Right atrium auricular region (tissue), 2 donors: ENCODE data around the gene CHTF18. TPM values are rescaled to one million over a fixed set of nuclear protein-coding genes. Genes with fewer than 3 reads are reported as not detected.

Experiments used
- DNase-seq: peaks from one replicate; pipeline ENCODE4 v3.0.0-alpha.2; 2019; ENCODE audit warnings: low spot score
- H3K27ac ChIP-seq, 2 donors: fragments of 200-600 bp; sonication (generic); 1 replicate in 1 of 2; 2 replicates in 1 of 2; pipeline ENCODE4 v1.5.1; 2016 to 2019
- H3K27me3 ChIP-seq, 2 donors: fragments of 200-600 bp; sonication (generic); one replicate each; pipeline versions ENCODE4 v1.5.1 to v1.6.0; 2017 to 2019
- H3K36me3 ChIP-seq: fragments of 200-600 bp; sonication (generic); one replicate; pipeline ENCODE4 v1.5.1; 2016
- H3K4me1 ChIP-seq, 2 donors: fragments of 200-600 bp; sonication (generic); one replicate each; pipeline versions ENCODE4 v1.5.1 to v1.6.0; 2017 to 2019
- H3K4me3 ChIP-seq, 2 donors: fragments of 200-600 bp; sonication (generic); 1 replicate in 1 of 2; 2 replicates in 1 of 2; pipeline ENCODE4 v1.5.1; 2017 to 2019; ENCODE audit warnings: mild to moderate bottlenecking in 1 of 2, moderate library complexity in 1 of 2
- H3K9me3 ChIP-seq, 2 donors: fragments of 200-600 bp; sonication (generic); one replicate each; pipeline ENCODE4 v1.5.1; 2019
- CTCF ChIP-seq, 2 donors: fragments of 200-600 bp; sonication (generic); IDR thresholded peaks; one replicate each; pipeline ENCODE4 v1.5.1; 2019; ENCODE audit warnings: antibody characterized with exemption in 2 of 2
- total RNA-seq, 2 donors: library from RNA; depleted of rRNA; stranded (reverse); fragments of >200 nt; gene quantifications; one replicate each; pipeline ENCODE4 v1.1.0, GENCODE V29; 2016

CHTF18 gene
- total RNA-seq, 2 donors from 2014 or later: 1.8 to 2.3 TPM

GRCh38 chr16:799111-799947 is 10.9 kb downstream of the CHTF18 start:
- H3K36me3 ChIP-seq: no peaks in the 10 kb centered on the region
- TF ChIP-seq CTCF (IDR thresholded peaks at IDR 0.05): no peak
- H3K27me3 ChIP-seq: peaks cover 4 to 21% of the 10 kb centered on the region in 2 donors
- no peak overlapping the region for H3K27ac ChIP-seq
- H3K4me3 ChIP-seq: no peak overlapping the region
- DNase-seq: no peak
- H3K4me1 ChIP-seq: no peaks in the 10 kb centered on the region
- H3K9me3 ChIP-seq: no peaks in the 10 kb centered on the region

GRCh38 chr16:799948-800833 is 11.8 kb downstream of the CHTF18 start, which contains the start of gene GNG13:
TSS of gene GNG13 (minus strand) at chr16:800734. CDS start at chr16:799077, 1,657 bp downstream.
- Histone ChIP-seq H3K9me3 (no peaks in the 10 kb centered on the region), H3K4me3 (no peak within 1 kb of the TSS), H3K4me1 (no peaks in the 10 kb centered on the region), H3K36me3 (no peaks in the 10 kb centered on the region), H3K27me3 (peaks cover 4 to 21% of the 10 kb centered on the region in 2 donors), H3K27ac (no peak within 1 kb of the TSS)
- no peak for DNase-seq
- no peak for TF ChIP-seq CTCF (IDR thresholded peaks at IDR 0.05)

- H3K4me1 ChIP-seq: peaks cover 0 to 3% of the 10 kb centered on the region in 2 donors
- no peak overlapping the region for H3K27ac ChIP-seq
- no peaks in the 10 kb centered on the region for H3K36me3 ChIP-seq
- DNase-seq: no peak
- peaks cover 4 to 21% of the 10 kb centered on the region in 2 donors for H3K27me3 ChIP-seq
- H3K4me3 ChIP-seq: no peak overlapping the region
- no peak for TF ChIP-seq CTCF (IDR thresholded peaks at IDR 0.05)
- no peaks in the 10 kb centered on the region for H3K9me3 ChIP-seq
Observed at GRCh38 chr16:800834-801511, 12.6 kb downstream of the CHTF18 start.

DNA sequence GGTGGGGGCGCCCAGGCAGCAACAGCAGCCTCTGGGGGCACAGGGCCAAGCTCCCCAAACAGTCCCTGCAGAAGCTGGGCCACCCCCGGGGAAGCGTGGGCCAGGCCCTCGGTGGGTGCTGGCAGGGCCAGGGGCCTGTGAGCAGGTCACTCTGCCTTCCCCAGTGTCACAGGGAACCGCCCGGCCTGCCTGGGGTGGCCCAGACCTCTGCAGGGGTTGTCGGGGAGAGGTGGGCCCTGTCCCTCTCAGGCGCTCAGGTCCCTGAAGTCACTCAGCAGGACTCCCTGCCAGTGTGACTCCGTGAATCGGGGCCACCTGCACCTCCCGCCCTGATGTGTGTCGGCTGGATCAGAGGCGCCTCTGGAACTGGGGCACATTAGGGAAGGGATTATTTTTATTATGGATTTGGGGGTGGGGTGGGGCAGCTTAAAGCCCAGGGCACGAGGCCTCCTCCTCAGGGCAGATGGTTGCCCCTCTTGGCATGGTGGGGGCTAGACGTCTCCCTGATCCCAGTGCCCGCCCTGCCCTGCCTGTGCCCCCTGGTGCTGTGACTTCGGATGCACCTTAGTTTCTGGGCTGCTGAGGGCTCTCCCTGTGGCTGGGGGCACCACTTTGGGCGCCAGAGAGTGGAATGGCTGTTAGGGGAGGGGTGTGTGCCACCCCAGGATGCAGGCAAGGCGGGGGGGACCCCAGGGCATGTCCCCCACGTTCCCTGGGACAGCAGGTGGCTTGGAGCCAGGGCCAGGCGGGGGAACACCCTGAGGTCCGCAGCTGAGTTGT is 13.4 kb downstream of the CHTF18 start:
- Histone ChIP-seq H3K27ac (no peak overlapping the region), H3K9me3 (no peaks in the 10 kb centered on the region), H3K36me3 (no peaks in the 10 kb centered on the region), H3K27me3 (peaks cover 4 to 21% of the 10 kb centered on the region in 2 donors), H3K4me1 (peaks cover 0 to 11% of the 10 kb centered on the region in 2 donors), H3K4me3 (no peak overlapping the region)
- DNase-seq: no peak
- no peak for TF ChIP-seq CTCF (IDR thresholded peaks at IDR 0.05)

GRCh38 chr16:802461-802860 is 14.0 kb downstream of the CHTF18 start:
- Histone ChIP-seq H3K36me3 (no peaks in the 10 kb centered on the region), H3K4me1 (peaks cover 0 to 15% of the 10 kb centered on the region in 2 donors), H3K9me3 (no peaks in the 10 kb centered on the region), H3K27ac (no peak overlapping the region), H3K27me3 (peaks cover 4 to 21% of the 10 kb centered on the region in 2 donors), H3K4me3 (no peak overlapping the region)
- no peak for TF ChIP-seq CTCF (IDR thresholded peaks at IDR 0.05)
- no peak for DNase-seq
